ENCODE results near the gene JUNB. TPM values are rescaled to one million over a fixed set of nuclear protein-coding genes. Genes with fewer than 3 reads are reported as not detected.

The JUNB gene
- total RNA-seq, result 16.3 TPM

DNA sequence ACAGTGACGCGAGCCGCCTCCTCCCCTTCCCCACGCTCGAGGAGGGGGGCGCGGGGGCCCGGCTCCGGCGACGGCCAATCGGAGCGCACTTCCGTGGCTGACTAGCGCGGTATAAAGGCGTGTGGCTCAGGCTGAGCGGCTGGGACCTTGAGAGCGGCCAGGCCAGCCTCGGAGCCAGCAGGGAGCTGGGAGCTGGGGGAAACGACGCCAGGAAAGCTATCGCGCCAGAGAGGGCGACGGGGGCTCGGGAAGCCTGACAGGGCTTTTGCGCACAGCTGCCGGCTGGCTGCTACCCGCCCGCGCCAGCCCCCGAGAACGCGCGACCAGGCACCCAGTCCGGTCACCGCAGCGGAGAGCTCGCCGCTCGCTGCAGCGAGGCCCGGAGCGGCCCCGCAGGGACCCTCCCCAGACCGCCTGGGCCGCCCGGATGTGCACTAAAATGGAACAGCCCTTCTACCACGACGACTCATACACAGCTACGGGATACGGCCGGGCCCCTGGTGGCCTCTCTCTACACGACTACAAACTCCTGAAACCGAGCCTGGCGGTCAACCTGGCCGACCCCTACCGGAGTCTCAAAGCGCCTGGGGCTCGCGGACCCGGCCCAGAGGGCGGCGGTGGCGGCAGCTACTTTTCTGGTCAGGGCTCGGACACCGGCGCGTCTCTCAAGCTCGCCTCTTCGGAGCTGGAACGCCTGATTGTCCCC, at the start of gene JUNB:
Gene JUNB, plus strand, starts transcription at position 142 of the 706 bp plus-strand sequence. Its CDS starts 286 bp downstream, at position 428.
- peak; percentile 89 to 96 for DNase-seq (ENCODE audit: low spot score in 2 of 2)
- no peak for FAIRE-seq

DNA sequence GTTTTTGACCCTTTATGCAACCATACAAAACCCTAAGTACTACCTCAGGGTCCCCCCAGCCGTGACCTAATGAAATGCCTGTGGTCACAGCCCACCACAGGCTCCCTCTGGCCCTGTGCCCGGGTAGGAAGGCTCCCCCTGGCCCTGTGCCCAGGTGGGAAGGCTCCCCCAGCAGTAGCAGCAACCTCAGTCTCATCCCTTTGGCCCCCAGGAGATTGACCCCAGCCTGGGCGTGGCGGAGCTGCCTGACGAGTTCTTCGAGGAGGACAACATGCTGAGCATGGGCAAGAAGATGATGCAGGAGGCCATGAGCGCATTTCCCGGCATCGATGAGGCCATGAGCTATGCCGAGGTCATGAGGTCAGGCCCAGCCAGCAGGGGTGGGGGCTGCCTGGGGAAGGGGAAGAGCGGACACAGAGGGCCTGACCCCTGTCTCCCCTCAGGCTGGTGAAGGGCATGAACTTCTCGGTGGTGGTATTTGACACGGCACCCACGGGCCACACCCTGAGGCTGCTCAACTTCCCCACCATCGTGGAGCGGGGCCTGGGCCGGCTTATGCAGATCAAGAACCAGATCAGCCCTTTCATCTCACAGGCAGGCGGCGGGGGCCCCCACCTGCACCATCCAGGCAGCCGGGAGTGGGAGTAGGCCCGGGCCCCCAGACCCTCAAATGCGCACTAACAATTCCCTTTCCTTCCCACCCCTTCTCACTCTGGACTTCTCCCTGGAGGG, 46.0 kb upstream of the JUNB start:
- FAIRE-seq, result no peak
- no peak for DNase-seq (ENCODE audit: low spot score in 2 of 2)

DNA sequence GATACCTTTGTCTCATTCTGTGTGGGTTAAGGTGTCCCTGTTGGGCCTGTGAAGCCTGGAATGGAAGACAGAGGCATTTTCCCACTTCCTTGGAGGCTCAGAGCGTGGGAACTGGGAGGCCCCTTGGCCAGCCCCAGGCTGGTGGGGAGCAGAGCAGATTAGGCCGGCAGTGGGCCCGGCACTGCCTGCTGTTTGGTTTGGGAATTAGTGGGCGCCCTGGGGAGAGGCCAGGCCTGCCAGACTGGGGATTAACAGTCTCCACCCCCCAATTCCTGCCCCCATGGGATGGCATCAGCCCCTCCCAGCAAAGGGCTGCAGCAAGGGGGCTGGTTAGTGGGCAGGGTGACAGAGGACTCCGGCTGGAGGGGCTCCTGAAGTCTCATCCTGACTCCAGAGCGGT, 42.8 kb upstream of the JUNB start:
- FAIRE-seq (no peak), DNase-seq (ENCODE audit: low spot score in 2 of 2) (no peak)

GRCh38 chr19:12749938-12750521, 41.3 kb upstream of the JUNB start:
- DNase-seq (ENCODE audit: low spot score in 2 of 2) (no peak), FAIRE-seq (no peak)

DNA sequence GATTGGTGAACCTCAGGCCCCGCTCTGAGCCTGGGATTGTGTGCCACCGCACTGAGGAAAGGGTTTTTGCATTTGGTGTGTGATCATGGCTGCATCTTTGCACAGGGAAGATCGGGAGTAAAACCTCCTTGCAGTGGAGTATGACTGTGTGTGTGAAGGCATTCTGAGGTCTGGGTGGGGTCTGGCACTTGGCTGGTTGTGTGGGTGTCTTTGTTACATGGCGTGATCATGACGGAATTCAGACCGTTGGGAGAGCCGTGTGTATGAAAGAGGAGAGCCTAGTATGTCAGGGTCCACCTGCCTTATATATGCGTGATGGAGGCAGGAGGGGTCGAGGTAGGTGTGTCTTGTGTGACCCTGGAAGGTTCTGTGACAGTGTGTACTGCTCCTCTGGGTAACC, 40.4 kb upstream of the JUNB start:
- FAIRE-seq, result no peak
- DNase-seq (ENCODE audit: low spot score in 2 of 2), result no peak

- DNase-seq (ENCODE audit: low spot score in 2 of 2), result no peak
- FAIRE-seq, result no peak
Observed at GRCh38 chr19:12751635-12752034, 39.7 kb upstream of the JUNB start, which contains the start of gene BEST2. Gene BEST2 (plus strand): TSS chr19:12751791. CDS start chr19:12752593, 802 bp downstream.

DNA sequence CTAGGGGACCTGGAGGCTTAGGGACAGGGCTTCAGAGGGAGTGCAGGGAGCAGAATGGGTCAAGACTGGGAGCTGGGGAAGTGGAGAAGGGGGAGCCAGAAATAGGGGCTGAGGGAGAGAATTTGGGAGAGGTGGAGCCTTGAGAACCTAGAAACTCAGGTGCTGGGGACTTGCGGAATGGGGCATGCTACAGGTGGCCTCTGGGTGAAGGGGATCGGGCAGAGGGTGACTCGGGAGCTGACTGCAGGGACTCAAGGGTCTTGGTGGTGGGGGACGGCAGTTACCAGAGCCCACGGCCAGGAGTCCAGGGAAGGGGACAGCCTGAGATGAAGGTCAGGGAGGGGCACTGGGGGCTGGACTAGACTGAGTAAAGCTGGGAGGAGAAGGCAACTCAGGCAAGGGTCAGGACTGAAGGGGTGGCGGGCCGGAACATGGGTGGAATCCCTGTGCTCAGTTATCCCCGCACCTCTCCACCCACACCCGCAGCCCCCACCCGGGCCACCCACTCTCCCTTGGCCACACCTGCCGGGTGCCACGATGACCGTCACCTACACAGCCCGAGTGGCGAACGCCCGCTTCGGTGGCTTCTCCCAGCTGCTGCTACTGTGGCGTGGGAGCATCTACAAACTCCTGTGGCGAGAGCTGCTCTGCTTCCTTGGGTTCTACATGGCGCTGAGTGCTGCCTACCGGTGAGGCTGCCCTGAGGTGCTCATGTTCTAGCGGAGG, 39.1 kb upstream of the JUNB start:
- DNase-seq (ENCODE audit: low spot score in 2 of 2) (no peak), FAIRE-seq (no peak)

DNA sequence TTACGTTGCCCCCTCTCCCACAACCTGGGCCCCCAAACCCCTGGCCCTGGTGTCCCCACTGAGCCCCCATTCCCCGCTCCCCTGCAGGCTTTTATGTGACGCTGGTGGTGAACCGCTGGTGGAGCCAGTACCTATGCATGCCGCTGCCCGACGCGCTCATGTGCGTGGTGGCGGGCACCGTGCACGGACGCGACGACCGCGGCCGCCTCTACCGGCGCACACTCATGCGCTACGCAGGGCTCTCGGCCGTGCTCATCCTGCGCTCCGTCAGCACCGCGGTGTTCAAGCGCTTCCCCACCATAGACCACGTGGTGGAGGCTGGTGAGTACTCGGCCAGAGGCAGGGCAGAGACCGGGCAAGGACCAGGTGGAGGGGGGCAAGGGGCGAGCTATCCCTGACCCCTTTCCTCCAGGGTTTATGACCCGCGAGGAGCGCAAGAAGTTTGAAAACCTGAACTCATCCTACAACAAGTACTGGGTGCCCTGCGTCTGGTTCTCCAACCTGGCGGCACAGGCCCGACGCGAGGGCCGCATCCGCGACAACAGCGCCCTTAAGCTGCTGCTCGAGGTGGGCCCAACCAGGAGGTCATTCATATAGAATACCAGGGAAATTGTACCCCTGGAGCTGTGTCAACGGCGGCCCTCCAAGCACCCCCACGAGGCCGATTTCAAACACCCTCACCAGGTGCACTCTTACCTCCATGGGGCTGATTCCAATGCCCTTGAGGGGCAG, 36.7 kb upstream of the JUNB start:
- FAIRE-seq, result no peak
- DNase-seq (ENCODE audit: low spot score in 2 of 2), result no peak

DNA sequence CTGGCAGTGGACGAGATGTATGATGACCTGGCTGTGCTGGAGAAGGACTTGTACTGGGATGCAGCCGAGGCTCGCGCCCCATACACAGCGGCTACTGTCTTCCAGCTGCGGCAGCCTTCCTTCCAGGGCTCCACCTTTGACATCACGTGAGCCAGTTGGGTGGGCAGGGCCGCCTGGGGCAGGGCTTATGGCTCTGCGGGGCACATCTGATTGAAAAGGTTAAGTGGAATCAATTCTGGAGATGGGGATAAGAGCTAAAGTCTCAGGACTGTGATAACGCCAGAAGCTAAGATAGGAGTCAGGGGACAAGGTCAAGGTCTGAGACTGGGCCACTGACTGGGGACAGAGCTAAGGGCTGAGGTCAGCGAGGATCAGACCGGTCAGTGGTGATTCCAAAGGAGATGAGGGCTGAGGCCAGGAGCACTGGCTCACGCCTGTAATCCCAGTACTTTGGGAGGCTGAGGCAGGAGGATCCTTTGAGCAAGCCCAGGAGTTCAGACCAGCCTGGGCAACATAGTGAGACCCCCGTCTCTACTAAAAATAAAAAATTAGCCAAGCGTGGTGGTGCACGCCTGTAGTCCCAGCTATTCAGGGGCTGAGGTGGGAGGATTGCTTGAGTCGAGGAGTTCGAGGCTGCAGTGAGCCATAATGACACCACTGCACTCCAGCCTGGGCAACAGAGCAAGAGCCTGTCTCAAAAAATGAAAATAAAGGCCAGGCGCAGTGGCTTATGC, 35.0 kb upstream of the JUNB start:
- no peak for FAIRE-seq
- DNase-seq (ENCODE audit: low spot score in 2 of 2), result no peak

GRCh38 chr19:12757544-12758274, 33.6 kb upstream of the JUNB start:
- DNase-seq (ENCODE audit: low spot score in 2 of 2), result peak; percentile 77 to 89
- FAIRE-seq, result no peak

DNA sequence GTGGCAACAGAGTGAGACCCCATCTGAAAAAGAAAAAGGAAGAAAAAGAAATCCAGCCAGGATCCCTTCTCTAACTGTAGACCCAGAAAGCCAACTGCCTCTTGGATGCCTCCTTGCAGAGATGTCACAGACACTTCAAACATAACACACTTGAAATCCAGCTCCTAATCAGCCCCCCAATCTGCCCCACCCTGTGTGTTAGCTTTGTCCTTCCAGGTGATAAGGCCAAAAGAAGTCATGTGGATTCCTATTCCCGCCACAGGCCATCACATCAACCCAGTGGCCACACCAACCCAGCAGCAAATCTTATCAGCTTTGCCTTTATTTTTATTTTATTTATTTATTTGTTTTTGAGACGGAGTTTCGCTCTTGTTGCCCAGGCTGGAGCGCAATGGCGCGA, 31.6 kb upstream of the JUNB start:
- FAIRE-seq, result no peak
- no peak for DNase-seq (ENCODE audit: low spot score in 2 of 2)

GRCh38 chr19:12763100-12763499, 28.2 kb upstream of the JUNB start:
- no peak for FAIRE-seq

GRCh38 chr19:12764698-12765097, 26.6 kb upstream of the JUNB start:
- FAIRE-seq (no peak), DNase-seq (ENCODE audit: low spot score in 2 of 2) (no peak)

More at GRCh38 chr19:12763100-12763499, 28.2 kb upstream of the JUNB start:
- DNase-seq (ENCODE audit: low spot score in 2 of 2), result no peak

GRCh38 chr19:12766051-12766521, 25.2 kb upstream of the JUNB start:
- DNase-seq (ENCODE audit: low spot score in 2 of 2), result peak; percentile 75 to 80
- FAIRE-seq, result no peak

DNA sequence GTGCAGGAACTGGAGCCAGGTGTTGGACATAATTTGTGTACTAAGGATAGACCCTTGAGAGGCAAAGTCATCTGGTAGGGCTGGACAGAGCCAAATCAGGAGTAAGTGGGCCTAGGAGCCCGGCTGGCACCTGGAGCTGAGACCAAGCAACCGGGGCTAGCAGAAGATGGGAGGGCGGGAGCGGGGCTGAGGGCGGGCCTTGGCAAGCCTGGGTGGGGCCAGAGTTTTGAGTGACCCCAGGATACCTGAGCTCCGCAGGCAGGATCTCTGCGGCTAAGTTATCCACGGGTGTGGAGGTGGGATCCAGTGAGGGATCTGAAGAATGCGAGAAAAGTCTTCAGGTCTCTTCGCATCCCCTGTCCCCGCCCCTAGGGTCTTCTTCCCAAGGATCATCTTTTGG, 24.1 kb upstream of the JUNB start:
- no peak for FAIRE-seq
- DNase-seq (ENCODE audit: low spot score in 2 of 2), result no peak

- FAIRE-seq (no peak), DNase-seq (ENCODE audit: low spot score in 2 of 2) (no peak)
Observed at GRCh38 chr19:12767666-12768065, 23.6 kb upstream of the JUNB start.

DNA sequence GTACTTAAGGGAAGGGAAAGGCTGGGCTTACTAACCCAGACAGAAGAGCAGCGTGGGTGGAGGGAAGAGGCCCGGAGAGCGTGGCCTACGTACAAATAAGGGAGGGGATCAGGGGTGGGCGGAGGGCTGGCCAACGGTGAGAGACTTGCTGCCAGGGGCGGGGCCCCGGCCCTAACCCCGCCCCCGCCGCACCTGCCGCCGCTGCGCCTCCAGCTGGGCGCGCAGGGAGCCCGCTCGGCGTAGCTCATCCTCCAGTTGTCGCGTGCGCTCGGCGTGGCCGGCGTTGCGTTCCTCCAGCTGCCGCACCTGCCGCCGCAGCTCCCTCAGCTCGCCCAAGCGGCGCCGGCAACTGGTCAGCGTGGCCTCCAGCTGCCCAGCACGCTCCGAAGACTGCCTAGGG, 21.6 kb upstream of the JUNB start:
- DNase-seq (ENCODE audit: low spot score in 2 of 2) (no peak), FAIRE-seq (no peak)

GRCh38 chr19:12770922-12771321, 20.4 kb upstream of the JUNB start:
- DNase-seq (ENCODE audit: low spot score in 2 of 2) (no peak), FAIRE-seq (no peak)

- no peak for DNase-seq (ENCODE audit: low spot score in 2 of 2)
- no peak for FAIRE-seq
Observed at GRCh38 chr19:12772323-12772722, 19.0 kb upstream of the JUNB start.

All from frontal cortex (tissue), 4 donors.